ENCODE data around the gene MRPL54. TPM values are rescaled to one million over a fixed set of nuclear protein-coding genes. Genes with fewer than 3 reads are reported as not detected.

Gene MRPL54
- 56.4 to 89.3 TPM (median 58.4 TPM) in 5 replicates for total RNA-seq (2022; extraction: Qiagen RNA extraction)

DNA sequence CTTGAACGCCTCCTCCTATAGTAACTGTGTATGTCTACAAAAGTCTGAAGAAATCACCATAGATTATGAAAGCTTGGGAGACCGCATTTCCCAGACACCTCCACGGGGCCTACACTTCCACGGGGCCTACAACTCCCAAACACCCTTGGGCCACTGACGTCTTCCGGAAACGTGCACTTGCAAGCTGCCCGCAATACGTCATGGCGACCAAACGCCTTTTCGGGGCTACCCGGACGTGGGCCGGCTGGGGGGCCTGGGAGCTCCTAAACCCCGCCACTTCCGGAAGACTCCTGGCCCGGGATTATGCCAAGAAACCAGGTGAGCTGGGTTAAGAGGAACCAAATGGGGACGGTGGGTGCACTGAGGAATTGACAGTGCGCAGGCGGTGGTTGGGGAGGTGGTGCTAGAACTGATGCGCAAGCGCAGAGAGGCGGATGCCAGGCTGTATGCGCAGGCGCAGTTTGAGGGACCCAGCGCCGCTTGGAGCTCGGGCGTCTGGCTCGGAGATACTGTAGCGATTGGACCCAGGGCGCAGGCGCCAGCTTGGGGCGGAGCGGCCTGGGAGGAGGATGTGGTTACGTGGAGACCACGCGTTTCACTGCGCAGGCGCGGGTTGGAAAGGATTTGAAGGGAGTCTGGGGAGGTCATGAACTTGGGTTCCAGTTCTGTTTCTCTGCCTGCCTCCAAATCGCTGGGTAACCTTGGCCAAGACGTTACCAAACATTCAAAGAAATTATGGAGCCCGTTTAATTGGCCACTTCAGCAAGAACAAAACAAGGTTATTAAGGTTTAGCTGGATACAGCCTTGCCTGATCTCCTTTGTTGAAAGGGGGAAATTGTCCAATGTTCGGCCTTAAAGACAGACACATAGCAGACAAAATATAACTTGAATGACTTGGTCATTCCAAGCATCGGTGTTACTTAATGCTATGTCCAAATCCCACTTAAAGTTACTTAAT lies at the start of gene MRPL54:
TSS of gene MRPL54 (plus strand) at position 182 of the 959 bp plus-strand sequence. CDS start at position 201, 19 bp downstream.

DNA sequence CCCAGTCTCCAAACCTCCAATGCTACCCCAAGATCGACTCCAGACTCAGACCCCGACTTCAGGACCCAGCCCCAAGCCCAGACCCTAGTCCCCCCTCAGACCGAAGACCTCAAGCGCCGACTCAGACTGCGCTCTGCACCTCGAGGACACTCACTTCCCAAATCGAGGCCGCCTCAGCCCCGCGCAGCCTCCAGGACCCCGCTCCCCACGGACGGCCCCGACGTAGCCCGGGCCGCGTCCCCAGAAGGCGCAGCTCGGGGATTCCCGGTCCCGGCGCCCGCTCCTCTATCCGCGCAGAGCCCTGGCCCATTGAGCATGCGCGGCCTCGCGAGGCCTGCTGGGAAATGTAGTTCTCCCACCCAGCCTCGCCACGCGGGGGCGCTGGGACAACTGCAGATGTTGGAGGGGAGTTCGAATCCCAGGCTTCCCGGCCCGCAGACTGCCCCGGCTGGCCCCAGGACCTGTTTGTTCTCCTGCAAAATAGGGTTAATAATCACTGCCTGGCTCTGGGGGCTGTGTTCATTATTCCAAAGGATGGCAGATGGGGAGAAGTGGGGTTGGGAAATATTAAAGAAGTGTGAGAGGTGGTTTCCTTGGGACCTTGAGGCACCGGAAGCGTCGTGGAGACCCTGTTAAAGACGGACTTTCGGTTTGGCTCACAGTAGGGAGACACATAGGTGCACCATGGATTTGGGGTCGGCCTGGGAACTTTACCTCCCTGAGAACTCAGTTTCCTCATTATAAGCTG lies 926 bp upstream of the MRPL54 start, which contains the start of gene APBA3:
TSS of gene APBA3 (minus strand) at position 311 of the 748 bp plus-strand sequence. CDS start 1,428 bp downstream, outside the sequence.

DNA sequence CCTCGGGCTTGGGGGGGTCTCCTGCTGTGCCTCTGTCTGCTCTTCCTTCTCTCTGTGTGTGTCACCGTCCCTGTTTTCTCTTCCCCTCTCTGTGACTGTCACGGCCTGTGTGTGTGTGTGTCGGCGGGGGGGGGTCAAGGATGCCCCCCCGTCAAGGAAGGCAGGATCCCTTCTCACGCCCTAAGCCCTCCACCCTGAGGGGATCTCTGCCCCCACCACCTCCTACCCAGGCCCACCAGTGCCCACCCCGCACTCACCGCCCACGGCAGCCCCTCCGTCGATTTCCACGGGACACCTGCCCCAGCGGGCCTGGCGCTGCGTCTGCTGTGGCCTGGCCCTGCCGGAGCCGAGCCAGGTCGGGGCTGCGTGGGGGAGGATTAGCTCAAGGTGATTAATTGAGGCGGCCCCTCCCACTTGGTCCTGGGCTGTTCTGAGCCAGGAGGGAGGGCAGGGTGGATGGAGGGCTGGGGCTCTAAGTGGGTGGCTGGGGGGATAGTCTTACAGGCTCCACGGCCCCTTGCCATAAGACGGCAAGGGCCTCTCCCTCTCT lies 9.5 kb downstream of the MRPL54 start, which contains the start of gene RAX2:
TSS of gene RAX2 (minus strand) at position 323 of the 550 bp plus-strand sequence. CDS start 486 bp downstream, outside the sequence.

DNA sequence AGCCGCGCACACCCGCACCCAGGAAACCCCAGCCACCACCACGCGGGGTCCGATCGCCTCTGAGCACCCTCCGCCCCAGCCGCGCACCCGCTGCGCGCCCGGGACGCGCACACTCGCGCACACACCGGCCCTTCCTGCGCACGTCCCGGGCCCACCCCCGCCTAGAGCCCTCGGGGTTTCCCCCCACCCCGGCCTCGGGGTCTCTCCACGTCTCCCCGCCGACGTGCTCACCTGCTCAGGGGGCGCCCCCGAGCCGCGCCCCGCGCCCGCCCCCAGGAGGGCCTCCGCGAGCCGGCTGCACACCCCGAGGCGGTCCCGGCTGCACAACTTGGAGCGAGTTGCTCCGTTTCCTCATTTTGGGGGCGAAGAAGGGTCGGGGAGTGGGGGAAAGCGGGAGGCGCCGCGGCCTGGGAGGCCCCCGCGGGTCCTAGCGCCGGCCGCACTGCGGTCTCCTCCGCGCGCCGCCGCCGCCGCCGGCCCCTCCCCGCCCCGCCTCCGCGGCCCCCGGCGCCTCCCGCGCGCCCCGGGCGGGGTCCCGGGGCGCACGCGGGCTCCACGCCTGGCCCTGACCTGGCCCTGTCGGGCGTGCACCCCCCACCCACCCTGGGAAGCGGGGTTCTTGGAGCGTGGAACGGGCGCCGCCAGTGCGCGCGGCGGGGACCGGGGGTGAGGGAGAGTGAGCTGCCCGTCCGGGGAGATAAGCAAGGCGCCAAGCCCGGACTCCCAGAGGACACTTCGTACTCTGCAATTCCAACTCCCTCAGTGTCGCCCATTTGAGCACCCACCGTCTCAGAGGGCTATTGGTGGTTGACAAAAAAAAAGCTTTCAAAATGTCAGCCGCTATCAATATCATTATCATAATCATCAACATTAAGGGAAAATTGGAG lies 23.7 kb downstream of the MRPL54 start, which contains the start of gene MATK:
TSS of gene MATK (minus strand) at position 444 of the 887 bp plus-strand sequence. CDS start 1,246 bp downstream, outside the sequence.

Other genes starting within 250 kb of the MRPL54 start
- gene TEKTIP1, start 223.5 kb upstream of the MRPL54 start, total RNA-seq (2022; extraction: Qiagen RNA extraction): not detected in 5 replicates
- 102 to 148 TPM (median 139 TPM) in 5 replicates for gene MFSD12, start 205.1 kb upstream of the MRPL54 start, total RNA-seq (2022; extraction: Qiagen RNA extraction)
- 35.1 to 62.3 TPM (median 55.6 TPM) in 5 replicates for gene HMG20B, start 189.7 kb upstream of the MRPL54 start, total RNA-seq (2022; extraction: Qiagen RNA extraction)
- 0.25 to 0.41 TPM (median 0.27 TPM) in 5 replicates for gene GIPC3, start 177.2 kb upstream of the MRPL54 start, total RNA-seq (2022; extraction: Qiagen RNA extraction)
- gene TBXA2R, start 155.8 kb upstream of the MRPL54 start, total RNA-seq (2022; extraction: Qiagen RNA extraction): 1.1 to 1.9 TPM (median 1.2 TPM) in 5 replicates
- 11.5 to 20.5 TPM (median 18.6 TPM) in 5 replicates for gene CACTIN, start 135.9 kb upstream of the MRPL54 start, total RNA-seq (2022; extraction: Qiagen RNA extraction)
- gene PIP5K1C, start 62.2 kb upstream of the MRPL54 start, total RNA-seq (2022; extraction: Qiagen RNA extraction): 12.7 to 15.9 TPM (median 14.9 TPM) in 5 replicates
- 0.18 to 0.61 TPM (median 0.51 TPM) in 5 replicates for gene TJP3, start 54.3 kb upstream of the MRPL54 start, total RNA-seq (2022; extraction: Qiagen RNA extraction)
- gene APBA3, start 990 bp upstream of the MRPL54 start, total RNA-seq (2022; extraction: Qiagen RNA extraction): 5.6 to 12.7 TPM (median 10.9 TPM) in 5 replicates
- gene RAX2, start 9.5 kb downstream of the MRPL54 start, total RNA-seq (2022; extraction: Qiagen RNA extraction): not detected in 5 replicates
- gene MATK, start 23.7 kb downstream of the MRPL54 start, total RNA-seq (2022; extraction: Qiagen RNA extraction): 0.68 to 1.7 TPM (median 1.2 TPM) in 5 replicates
- gene ZFR2, start 106.4 kb downstream of the MRPL54 start, total RNA-seq (2022; extraction: Qiagen RNA extraction): 0.07 to 0.36 TPM (median 0.16 TPM) in 3 of 5 replicates, not detected in the others
- gene ATCAY, start 118.0 kb downstream of the MRPL54 start, total RNA-seq (2022; extraction: Qiagen RNA extraction): 0.04 to 0.09 TPM (median 0.06 TPM) in 5 replicates
- gene NMRK2, start 170.4 kb downstream of the MRPL54 start, total RNA-seq (2022; extraction: Qiagen RNA extraction): not detected in 5 replicates
- 39.7 to 49.7 TPM (median 44.0 TPM) in 5 replicates for gene DAPK3, start 208.4 kb downstream of the MRPL54 start, total RNA-seq (2022; extraction: Qiagen RNA extraction)
- gene EEF2, start 222.8 kb downstream of the MRPL54 start, total RNA-seq (2022; extraction: Qiagen RNA extraction): 817 to 1,144 TPM (median 1,131 TPM) in 5 replicates
- gene PIAS4, start 245.1 kb downstream of the MRPL54 start, total RNA-seq (2022; extraction: Qiagen RNA extraction): 12.5 to 24.6 TPM (median 18.7 TPM) in 5 replicates

Data from A549 treated with dexamethasone at 1 μM for 4 hours (cell line).